ENCODE results near the gene JPH4.

JPH4 gene

GRCh38 chr14:23580152-23580926 lies 1.7 kb upstream of the JPH4 start:
- no peak for DNase-seq (ENCODE audit: low read depth in 1 of 2, low spot score in 1 of 2)

- no peak for DNase-seq (ENCODE audit: low read depth in 1 of 2, low spot score in 1 of 2)
Observed at GRCh38 chr14:23579739-23580138, 1.1 kb upstream of the JPH4 start.

- no peak for DNase-seq (ENCODE audit: low read depth in 1 of 2, low spot score in 1 of 2)
Observed at GRCh38 chr14:23579311-23579630, 681 bp upstream of the JPH4 start.

- DNase-seq (ENCODE audit: low read depth in 1 of 2, low spot score in 1 of 2) = no peak
Observed at GRCh38 chr14:23577710-23578392, 739 bp downstream of the JPH4 start.

- no peak for DNase-seq (ENCODE audit: low read depth in 1 of 2, low spot score in 1 of 2)
Observed at GRCh38 chr14:23577004-23577681, 1.4 kb downstream of the JPH4 start.

GRCh38 chr14:23573384-23574015 lies 5.1 kb downstream of the JPH4 start:
- no peak for DNase-seq (ENCODE audit: low read depth in 1 of 2, low spot score in 1 of 2)

GRCh38 chr14:23572836-23573235 lies 5.8 kb downstream of the JPH4 start:
- no peak for DNase-seq (ENCODE audit: low read depth in 1 of 2, low spot score in 1 of 2)

- no peak for DNase-seq (ENCODE audit: low read depth in 1 of 2, low spot score in 1 of 2)
Observed at GRCh38 chr14:23572524-23572828, 6.1 kb downstream of the JPH4 start.

- no peak for DNase-seq (ENCODE audit: low read depth in 1 of 2, low spot score in 1 of 2)
Observed at GRCh38 chr14:23571701-23572523, 6.7 kb downstream of the JPH4 start.

- DNase-seq (ENCODE audit: low read depth in 1 of 2, low spot score in 1 of 2) = no peak
Observed at GRCh38 chr14:23570806-23571483, 7.6 kb downstream of the JPH4 start.

GRCh38 chr14:23569443-23570151 lies 9.0 kb downstream of the JPH4 start:
- no peak for DNase-seq (ENCODE audit: low read depth in 1 of 2, low spot score in 1 of 2)

- no peak for DNase-seq (ENCODE audit: low read depth in 1 of 2, low spot score in 1 of 2)
Observed at GRCh38 chr14:23568600-23569331, 9.8 kb downstream of the JPH4 start.

GRCh38 chr14:23568021-23568599 lies 10.5 kb downstream of the JPH4 start:
- DNase-seq (ENCODE audit: low read depth in 1 of 2, low spot score in 1 of 2) = no peak

GRCh38 chr14:23567186-23568020 lies 11.2 kb downstream of the JPH4 start, which contains the start of gene AP1G2:
Gene AP1G2, minus strand, starts transcription at chr14:23567791. Its CDS starts 477 bp downstream, at chr14:23567314.
- peak; percentile 71 to 76 for DNase-seq (ENCODE audit: low read depth in 1 of 2, low spot score in 1 of 2)

GRCh38 chr14:23566778-23567185 lies 11.8 kb downstream of the JPH4 start:
- DNase-seq (ENCODE audit: low read depth in 1 of 2, low spot score in 1 of 2) = no peak

GRCh38 chr14:23566112-23566777 lies 12.3 kb downstream of the JPH4 start:
- no peak for DNase-seq (ENCODE audit: low read depth in 1 of 2, low spot score in 1 of 2)

GRCh38 chr14:23565626-23566025 lies 13.0 kb downstream of the JPH4 start:
- no peak for DNase-seq (ENCODE audit: low read depth in 1 of 2, low spot score in 1 of 2)
